HG03558 (cell line): ENCODE results near the gene ALOX5.
"Not testable (repeated sequence)": the region's sequence is repeated elsewhere in the genome, so short reads cannot be mapped to it uniquely, and the experiment has no call there.

Source experiments
- ATAC-seq: cut with Tn5 transposase; IDR thresholded peaks from one replicate; pipeline ENCODE4 v1.9.1; 2021; ENCODE audit warnings: moderate number of reproducible peaks; ENCODE audit not compliant: unreplicated experiment; ENCODE audit errors: extremely low read depth

The ALOX5 gene

GRCh38 chr10:45403151-45403550 is 29.1 kb downstream of the ALOX5 start:
- no peak for ATAC-seq

GRCh38 chr10:45404087-45404769 is 30.2 kb downstream of the ALOX5 start:
- ATAC-seq, result no peak

DNA sequence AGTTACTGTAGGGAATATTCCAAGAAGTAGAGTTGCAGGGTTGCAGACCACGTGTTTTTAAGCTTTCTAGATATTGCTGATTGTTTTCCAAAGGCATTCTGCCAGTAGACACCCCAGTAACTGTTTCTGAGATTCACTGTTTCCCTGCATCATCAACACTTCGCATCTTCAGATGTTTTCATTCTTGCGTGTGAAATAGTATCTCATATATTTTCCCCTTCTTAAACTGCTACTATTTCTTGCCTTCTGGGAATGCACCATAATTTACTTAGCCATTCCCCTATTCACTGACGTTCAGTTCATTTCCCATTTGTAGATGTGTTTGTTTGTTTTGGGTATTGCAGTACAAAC is 30.7 kb downstream of the ALOX5 start:
- ATAC-seq, result no peak

DNA sequence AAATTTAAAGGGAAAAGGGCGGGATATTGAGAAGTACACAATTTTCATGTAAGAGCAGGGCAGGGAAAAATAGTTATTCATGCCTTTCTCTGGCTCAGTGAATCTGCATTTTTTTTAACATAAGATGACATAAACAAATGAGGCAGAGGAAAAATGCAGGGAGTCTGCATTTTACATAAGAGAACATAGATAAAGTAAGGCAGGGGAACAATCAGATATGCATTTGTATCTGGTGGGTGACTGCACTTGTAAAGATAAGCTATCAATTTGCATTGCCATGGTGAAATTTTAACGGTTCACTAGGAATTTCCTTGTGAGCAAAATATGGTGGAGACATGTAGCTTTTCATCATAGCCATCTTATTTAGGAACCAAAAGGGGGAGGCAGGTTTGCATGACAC is 33.5 kb downstream of the ALOX5 start:
- no peak for ATAC-seq

DNA sequence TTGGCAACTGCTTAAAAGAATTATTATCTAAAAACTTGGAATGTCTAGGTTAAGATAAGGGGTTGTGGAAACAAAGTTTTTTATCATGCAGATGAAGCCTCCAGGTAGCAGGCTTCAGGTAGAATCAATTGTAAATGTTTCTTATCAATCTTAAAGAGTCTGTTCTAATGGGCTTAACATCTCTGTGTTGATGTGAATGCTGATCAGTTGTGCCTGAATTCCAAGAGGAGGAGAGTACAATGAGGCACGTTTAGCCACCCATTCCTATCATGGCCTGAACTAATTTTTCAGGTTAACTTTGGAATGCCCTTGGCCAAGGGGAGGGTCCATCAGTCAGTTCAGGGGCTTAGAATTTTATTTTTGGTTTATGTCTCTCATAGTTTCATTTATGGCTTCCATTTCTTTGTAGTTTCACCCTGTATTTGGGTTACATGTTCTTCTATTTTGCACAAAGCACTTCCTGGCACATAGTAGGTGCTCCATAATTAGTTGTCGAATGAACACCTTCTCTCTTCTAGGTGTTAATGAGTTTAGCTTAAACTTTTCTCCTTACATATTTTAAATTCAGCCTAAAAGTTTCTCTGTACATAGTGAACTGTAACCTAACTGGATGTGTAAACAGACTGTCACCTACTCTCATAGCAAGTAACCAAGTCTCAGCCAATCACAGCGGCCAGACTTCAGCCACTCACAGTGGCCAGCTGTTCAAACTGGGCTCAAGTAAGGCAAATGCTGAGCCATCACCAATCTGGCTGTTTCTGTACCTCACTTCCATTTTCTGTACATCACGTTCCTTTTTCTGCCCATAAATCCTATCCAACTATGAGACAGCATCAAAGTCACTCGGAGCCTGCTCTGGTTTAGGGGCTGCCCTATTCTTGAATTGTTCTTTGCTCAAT is 34.7 kb downstream of the ALOX5 start:
- no peak for ATAC-seq

DNA sequence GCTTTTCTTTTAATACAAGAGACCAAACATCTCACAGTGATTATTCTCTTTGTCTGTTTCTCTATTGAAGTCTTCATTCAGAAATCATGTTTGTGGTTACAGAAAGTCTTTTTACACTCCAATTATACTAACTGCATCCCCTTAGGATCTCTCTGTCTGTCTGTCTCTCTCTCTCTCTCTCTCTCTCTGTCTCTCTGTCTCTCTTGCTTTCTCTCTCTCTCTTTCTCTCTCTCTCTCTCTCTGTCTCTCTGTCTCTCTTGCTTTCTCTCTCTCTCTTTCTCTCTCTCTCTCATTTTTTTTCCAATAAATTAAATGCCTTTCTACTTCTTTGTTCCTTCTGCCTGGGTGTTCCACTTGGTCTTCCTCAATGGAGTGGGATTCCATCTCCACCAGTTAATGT is 35.3 kb downstream of the ALOX5 start:
- not testable (repeated sequence) for ATAC-seq

DNA sequence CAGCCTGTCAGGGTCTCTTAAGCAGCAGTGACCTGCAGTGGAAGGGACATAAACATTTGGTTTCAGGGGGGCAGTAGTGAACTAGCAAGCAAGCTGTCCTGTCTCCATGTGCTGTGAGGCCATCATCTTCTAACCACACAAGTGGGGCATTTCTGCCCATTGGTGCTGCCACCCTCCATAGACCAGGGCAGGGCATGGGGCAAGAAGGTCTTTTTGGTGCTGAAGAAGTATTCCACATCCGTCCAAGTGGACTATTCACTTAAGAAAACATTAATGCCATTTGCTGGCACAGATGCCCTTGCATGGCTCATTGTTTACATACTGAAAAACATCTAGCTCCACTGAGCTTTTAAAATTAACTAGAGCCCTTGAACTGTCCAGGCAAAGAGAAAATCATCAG is 35.8 kb downstream of the ALOX5 start:
- no peak for ATAC-seq

GRCh38 chr10:45410489-45410806 is 36.4 kb downstream of the ALOX5 start:
- no peak for ATAC-seq

GRCh38 chr10:45410807-45411606 is 37.0 kb downstream of the ALOX5 start:
- ATAC-seq, result no peak

DNA sequence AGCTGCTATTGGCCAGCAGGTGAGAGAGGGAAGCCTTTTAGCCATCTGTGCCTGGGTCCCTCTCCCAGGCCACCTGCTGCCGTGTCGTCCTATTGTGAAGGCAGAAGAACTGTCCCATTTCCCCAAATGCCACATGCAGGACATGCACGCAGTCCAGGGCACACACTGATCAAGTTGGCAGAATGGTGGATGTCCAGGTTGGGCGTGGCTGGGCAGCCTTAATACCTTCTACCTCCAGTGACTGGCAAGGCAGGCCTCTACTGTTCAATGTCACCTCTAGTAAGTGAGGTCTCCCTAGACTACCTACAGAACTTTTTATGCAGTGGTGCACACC is 37.6 kb downstream of the ALOX5 start:
- ATAC-seq, result no peak

DNA sequence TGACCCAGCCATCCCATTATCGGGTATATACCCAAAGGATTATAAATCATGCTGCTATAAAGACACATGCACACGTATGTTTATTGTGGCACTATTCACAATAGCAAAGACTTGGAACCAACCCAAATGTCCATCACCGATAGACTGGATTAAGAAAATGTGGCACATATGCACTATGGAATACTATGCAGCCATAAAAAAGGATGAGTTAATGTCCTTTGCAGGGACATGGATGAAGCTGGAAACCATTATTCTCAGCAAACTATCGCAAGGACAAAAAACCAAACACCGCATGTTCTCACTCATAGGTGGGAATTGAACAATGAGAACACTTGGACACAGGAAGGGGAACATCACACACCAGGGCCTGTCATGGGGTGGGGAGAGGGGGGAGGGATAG is 41.0 kb downstream of the ALOX5 start:
- ATAC-seq, result not testable (repeated sequence)

DNA sequence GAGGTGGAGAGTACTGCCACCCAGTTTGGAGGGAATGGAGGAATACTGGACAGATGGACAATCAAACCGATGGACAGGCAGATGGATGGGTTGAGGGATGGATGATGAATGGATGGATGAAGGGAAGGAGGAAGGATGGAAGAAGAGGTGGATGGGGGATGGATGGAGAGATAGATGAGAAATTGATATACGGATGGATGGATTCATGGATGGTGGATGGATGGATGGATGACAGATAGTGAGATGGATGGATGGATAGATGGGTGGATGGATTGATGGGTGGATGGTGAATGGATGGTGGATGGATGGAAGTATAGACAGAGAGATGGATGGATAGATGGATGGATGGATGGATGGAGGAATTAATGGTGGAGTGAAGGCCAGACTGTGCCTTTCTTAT is 42.6 kb downstream of the ALOX5 start:
- ATAC-seq, result no peak

- ATAC-seq, result no peak
Measured at GRCh38 chr10:45417746-45418145, 43.7 kb downstream of the ALOX5 start.

- no peak for ATAC-seq
Measured at GRCh38 chr10:45418417-45418848, 44.4 kb downstream of the ALOX5 start.

DNA sequence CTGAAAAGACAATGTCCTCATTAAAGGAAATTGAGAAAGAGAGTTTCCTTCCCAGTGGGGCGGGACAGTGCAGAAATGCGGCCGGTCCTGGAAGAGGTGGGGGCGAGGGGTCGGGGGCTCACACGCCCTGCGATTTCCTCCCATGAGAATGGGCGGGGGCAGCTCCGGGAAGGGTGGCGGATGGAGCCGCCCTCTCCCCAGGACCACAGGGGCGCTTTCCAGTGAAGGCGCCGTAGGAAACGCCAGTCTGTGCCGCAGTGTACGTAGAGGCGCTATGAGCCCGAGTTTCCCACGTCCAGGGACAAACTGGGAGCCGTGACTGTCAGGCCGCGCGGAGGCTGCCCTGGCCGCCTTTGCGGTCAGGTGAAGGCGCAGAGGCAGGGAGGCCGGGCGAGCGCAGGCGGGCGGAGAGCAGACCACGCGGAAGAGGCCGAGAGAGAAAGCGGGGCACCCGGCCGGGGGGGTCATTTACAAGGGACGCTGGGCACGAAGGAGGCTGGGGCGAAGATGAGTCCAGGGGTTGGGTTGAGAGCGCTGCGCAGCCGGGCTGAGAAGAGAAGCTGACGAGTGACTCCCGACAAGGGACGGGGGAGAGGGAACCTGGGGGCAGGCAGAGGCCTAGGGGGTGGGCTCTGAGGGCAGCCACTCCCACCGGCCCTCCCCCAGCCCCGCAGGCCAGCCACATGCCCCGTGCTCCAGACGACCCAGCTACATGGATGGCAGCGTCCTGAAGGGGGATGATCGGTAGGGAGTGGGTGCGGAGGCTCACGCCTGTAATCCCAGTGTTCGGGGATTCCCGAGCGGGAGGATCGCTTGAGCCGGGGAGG is 45.0 kb downstream of the ALOX5 start:
- ATAC-seq, result no peak

DNA sequence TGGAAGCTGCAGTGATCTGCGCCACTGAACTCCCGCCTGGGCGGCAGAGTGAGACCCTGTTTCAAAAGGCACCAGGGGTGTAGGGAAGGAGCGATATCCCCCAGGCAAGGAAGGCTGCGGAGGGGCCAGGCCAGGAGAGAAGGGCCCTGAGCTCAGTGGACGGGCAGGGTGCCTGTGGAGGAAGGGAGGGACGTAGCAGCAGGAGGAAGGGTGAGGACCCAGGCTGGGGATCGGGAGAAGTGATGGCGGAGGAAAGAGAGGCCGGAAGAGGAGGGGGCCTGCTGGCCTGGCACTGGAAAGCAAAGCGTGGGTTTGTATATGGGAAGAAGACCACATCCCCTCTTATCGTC is 45.6 kb downstream of the ALOX5 start:
- no peak for ATAC-seq

DNA sequence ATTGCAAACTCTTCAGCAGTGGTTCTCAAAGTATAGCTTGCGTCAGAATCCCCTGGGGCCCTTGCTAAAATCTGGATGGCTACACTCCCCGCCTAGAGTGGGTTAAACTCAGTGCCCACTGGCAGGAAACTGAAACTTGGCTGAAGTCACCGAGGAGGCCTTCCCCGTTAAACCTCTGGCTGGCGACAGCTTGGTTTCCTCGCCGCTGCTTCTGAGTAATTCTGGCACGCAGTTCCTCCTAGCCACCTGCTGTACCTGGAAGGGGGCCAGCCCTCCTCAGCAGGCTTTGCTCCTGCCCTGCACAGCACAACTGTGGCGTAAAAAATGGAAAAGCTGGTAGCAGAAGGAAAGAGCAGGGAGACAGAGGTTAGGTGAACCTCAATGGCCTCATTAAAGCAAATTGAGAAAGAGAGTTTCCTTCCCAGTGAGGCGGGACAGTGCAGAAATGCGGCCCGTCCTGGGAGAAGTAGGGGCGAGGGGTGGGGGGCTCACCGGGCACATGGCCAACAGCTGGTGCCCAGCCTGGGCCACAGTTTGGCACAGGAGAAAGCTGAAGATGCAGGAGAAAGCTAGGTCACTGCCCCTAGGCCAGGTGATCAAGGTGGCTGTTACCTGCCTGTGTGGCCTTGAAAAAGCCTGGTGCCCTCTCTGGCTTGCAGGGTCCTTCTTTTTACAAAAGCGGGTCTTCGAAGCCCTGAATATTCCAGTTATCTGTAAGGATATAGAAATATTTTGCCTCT is 46.6 kb downstream of the ALOX5 start:
- peak; percentile 39 for ATAC-seq

DNA sequence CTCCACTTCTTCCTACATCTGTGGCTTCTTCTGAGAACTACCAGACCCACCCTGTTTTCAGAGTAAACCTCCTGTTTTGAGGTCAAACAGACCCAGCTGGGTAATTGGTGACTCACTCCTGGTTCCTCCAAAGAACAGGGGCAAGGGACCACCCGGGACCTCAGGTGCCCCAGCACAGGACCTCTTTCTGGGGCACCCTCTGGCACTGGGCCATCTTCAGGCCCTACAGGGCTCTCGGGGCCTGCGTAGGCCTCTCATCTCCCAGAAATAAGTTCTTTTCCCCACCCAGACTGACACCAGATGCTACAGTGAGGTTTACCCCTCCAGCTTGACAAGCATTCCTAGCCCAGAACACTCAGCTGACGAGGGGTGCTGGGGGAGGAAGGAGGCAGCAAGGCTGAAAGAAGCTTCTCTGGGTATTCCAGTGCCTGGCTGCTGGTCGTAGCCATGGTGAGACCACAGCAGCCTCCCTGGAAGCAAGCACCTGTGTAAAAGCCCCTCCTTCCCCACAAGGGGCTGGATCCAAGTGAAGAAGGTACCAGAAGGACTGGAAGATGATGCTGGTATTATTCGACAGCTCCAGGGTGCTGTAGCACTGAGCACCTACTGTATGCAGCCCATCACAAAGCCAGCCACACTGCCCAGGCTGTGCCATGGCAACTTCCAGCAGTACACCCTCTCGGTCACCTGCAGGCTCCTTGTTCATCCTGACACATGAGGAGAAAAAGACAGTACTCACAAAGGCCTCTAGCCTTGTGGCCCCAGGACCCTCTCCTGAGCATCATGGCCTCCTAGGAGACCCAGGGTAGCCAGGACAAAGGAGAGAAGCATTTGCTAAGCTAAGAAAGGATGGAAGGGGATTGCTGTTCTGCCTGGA is 47.4 kb downstream of the ALOX5 start:
- ATAC-seq, result no peak
